ENCODE data around the gene RAB34.
A peak's percentile ranks its signal among the peaks of the same experiment; 100 is the strongest.

Gene RAB34, protein sequence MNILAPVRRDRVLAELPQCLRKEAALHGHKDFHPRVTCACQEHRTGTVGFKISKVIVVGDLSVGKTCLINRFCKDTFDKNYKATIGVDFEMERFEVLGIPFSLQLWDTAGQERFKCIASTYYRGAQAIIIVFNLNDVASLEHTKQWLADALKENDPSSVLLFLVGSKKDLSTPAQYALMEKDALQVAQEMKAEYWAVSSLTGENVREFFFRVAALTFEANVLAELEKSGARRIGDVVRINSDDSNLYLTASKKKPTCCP

DNA sequence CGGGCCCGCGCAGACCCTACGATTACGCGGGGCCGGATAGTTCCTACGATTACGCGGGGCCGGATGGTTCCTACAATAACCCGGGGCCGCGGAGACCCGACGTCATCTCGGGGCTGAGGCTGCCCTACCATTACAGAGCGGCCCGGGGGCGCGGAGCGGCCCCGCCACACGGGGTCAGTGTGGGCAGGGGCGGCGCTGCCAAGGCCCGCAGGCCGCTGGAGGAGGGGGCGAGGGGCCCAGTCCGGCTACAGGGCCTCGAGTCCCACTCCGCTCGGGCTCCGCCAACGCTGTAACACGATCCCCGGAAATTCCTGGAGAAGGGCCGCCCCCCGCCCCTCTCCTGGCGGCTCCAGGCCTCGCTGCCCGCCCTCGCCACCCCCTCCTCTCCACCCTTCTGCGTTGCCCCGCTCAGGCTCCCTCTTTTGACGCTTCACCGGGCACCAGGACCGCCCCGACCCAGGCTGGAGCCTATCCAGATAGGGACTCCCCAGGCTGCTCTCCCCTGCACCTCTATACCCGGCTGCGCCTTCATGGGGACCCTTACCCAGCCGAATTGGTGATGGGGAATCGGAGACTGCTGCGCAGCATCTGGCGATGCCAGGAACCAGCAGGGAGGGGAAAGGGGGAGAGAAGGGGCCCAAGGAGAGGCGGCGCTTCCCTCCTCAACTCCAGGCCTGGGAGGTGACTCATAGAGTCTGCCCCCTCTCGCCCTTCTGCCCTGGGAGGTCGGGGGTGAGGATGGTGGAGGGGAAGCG is at the start of gene RAB34:
Gene RAB34 (minus strand): TSS at position 291 of the 755 bp plus-strand sequence. CDS start 602 bp downstream, outside the sequence.
- DNase-seq: no peak

DNA sequence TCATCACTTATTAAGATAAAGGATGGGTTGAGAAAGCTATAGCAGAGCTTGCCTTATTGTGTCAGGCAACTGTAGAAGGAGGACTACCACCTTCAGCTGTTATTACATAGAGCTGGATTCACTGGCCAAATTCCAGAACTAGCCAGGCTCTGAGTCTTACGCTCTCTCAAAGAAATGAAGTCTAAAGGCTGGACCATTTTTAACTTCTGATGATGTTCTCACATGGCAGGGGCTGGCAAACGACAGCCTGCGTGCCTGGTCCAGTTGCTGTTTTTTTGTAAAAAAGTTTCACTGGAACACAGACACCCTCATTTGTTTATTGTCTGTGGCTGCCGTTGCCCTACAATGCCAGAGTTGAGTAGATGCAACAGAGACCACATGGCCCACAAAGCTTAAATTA is 47.4 kb upstream of the RAB34 start:
- DNase-seq: no peak

DNA sequence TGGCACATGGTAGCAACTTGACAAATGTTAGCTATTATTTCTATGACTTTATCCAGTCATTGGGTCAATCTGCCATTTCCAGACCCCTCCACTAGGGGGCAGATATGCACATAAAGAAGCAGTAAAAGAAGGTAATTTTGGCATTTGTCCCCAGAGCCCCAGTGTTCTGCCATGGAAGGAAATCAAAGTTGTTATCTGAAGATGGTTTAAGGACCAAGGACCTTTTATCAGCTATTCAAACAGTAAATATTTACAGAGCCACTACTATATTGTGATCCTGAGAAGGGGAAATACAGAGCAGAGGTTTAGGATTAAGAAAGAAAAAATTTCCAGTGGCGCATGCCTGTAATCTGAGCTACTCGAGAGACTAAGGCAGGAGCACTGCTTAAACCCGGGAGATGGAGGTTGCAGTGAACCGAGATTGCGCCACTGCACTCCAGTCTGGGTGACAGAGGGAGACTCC is 46.2 kb upstream of the RAB34 start:
- peak; percentile 81 for DNase-seq

DNA sequence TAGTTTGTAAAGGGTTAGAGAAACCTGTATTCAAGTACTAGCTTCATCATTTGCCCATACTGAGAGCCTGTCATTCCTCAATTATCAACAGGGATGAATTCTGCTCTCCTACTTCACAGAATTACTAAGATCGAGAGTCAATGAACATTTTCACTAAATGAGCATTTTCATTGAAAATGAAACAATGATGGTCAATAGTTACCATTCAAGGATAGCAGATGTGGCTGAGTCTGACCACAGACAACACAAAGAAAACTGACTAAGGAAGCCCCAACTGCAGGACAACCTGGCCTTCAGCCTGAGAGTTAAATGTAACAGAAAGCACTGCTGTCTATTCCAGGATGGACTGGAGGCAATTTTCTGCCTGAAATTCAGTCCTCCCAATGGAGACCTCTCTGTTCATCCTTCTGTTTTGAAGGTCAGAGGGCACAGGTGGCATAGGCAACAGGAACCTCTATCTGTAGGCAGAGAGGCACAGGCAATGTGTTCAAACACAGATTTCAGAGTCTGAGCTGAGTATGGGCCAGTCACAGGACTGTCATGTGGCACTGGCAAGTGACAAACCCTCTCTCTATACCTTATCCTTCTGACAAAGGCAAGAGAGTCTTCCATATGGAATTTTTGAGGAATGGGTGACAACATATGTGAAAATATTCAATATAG is 45.6 kb upstream of the RAB34 start:
- DNase-seq: no peak

DNA sequence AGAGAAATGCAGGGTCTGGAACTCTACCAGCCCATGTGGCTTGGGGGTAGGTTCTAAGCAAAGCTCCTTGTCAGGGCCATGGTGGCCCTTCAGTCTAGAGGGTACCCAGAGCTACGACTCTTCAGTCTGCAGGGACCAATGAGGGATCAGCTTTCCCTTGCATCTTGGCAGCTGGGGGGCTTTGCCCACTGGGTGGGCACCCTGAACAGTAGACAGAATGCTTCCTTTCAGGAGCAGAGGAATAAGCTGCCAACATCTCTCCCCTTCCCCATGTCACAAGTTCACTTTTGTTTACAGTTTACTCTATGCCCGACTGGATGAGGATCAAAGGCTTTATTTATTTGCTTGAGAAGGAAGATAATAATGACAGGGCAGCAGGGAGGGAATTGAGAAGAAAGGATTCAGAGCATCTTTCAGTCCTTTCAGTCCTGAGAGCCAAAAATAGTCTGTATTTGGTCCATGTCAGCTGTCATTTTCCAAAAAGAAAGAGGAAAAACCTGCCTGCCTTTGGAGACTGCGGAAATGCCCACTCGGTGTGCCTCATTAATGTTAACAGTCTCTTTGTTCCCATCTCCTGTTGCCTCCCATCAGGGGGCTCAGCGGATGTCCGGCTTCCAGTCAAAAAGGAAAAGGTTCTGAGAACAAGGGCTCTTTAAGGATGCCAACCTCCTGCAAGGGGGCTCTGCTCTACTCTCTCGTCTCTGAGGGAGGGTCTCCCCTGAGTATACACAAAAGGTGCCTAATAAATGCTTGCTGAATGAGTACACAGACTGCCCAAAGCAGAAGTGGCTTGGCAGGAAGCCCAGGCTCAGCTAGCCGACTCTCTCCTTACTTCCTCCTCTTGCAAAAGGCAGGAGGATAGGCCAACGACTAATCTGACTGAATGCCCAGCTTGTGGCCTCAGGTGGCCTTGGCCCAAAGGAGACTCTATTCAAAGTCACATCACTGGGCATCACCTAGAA is 43.2 kb upstream of the RAB34 start:
- DNase-seq: no peak

DNA sequence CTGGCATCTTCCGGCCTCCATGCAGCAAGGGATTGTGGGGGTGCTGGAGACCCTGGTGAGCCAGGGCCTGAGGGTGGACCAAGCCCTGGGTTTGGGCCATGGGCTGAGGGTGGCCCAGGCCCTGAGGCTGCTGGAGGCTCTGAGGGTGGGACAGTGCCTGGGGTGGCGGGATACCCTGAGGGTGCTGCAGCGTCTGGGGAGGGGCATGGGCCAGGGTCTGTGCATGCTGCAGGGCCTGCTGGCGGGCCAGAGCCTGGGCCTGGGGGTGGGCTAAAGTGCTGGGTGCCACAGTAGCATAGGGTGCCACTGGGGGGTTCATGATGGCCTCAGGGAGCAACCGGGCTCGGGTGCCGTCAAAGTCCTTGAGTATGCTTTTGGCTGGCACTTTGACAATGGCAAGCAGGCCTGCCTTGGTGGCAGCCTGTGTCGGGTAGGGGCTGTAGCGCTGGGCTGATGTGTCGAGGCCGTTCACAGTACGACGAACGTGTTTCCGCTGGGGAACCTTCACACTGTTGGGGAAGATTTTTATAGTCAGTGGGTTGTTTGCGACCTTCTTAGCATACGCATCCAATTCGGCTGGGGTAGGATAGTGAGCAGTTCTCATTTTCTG is 41.7 kb upstream of the RAB34 start:
- DNase-seq: no peak

DNA sequence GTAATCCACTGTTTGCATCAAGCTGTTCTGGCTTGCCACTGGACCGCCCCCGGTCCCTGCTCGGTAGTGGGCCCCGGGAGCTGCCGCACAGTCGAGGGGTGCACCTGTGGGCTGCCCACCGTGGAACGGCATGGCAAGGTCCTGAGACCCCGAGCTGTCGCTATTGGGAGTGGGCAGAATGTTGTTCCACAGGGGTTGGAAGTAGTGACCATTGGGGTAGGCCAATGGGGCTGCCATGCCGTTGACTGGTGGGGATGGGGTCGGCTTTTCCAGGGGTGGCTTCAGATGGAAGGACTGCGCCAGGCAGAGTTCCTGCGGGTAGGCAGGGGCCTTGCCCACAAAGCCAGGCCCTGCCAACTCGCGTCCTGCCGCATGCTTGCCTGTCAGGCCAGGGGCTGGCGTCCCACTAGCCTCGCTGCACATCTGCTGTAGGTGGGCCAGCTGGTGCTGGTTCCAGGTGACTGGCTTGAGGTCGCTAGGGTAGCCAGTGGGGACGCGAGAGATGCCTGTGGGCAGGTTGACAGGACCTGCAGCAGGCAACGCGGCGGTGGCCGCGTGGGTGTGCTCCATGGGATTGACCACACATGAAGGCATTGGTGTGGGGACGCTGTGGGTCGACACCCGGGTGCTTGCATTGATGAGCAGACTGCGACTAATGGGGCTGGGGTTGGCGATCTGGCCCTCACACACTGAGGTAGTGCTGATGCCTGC is 40.9 kb upstream of the RAB34 start:
- DNase-seq: no peak

DNA sequence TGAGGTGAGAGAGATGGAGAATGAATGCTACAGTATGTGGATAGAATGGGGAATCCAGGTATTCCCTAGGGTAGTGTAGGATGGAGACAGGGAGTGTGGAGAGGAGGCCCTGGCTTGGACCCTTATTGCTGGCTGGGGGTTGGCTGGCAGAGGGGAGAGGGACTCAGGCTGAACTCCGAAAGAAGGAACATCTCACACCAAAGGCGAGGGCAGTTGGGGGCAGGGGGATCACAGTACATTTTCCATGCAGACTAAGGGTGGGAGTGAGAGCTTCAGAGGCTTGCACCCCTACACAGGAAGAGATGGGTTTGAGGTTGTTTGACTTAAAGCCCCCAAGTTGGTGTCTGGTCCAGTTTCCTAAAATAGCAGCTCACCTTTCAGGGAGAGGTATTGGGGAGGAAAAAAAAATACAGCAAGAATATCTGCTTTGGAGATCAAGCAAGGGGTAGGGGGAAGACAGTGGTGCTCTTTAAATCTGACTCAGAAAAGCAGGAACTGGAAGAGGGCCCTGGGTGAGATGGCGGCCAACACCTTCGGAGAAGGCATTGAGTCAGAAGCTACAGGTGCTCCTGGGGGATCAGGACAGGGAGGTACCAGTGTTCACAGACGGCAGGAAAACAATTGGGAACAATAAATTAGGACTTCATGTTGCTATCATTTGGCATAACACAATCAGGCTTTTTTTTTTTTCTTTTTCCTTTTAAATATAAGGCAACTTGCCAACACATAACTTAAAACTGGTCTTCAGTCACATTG is 38.6 kb upstream of the RAB34 start:
- DNase-seq: no peak

DNA sequence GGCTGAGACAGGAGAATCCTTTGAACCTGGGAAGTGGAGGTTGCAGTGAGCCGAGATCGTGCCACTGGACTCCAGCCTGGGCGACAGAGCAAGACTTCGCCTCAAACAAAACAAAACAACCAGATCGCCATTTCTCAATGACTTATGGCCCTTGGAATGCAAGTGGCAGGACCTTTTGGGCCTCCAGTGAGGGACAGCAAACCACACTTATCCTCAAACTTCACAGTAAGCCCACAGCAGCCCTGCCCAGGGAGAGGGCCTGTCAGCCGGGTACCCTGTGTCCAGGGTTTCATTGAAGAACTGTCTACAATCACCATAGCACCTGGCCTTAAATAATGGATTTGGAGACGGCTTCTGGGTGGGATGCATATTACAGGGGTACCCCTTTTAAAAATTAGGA is 37.8 kb upstream of the RAB34 start:
- DNase-seq: no peak

DNA sequence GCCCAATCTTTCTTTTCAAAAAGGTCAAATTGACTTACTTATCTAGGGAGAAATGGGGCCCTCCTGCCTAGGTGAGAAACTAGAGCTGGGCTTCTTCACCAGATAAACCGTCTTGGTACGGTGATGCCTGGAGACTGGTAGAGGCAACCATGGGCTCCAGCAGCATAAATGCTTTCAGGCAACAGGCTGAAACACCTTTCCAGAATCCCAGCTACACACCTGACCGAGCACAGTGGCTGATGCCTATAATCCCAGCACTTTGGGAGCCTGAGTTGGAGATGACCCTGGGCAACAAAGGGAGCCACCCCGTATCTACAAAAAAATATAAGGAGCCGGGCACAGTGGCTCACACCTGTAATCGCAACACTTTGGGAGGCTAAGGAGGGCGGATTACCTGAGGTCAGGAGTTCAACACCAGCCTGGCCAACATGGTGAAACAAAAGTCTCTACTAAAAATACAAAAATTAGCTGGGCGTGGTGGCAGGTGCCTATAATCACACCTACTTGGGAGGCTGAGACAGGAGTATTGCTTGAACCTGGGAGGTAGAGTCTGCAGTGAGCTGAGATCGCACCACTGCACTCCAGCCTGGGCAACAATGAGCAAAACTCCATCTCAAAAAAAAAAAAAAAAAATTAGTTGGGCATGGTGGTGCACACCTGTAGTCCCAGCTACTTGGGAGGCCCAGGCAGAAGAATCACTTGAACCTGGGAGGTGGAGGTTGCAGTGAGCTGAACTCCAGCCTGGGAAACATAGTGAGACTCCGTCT is 34.1 kb upstream of the RAB34 start:
- DNase-seq: no peak

DNA sequence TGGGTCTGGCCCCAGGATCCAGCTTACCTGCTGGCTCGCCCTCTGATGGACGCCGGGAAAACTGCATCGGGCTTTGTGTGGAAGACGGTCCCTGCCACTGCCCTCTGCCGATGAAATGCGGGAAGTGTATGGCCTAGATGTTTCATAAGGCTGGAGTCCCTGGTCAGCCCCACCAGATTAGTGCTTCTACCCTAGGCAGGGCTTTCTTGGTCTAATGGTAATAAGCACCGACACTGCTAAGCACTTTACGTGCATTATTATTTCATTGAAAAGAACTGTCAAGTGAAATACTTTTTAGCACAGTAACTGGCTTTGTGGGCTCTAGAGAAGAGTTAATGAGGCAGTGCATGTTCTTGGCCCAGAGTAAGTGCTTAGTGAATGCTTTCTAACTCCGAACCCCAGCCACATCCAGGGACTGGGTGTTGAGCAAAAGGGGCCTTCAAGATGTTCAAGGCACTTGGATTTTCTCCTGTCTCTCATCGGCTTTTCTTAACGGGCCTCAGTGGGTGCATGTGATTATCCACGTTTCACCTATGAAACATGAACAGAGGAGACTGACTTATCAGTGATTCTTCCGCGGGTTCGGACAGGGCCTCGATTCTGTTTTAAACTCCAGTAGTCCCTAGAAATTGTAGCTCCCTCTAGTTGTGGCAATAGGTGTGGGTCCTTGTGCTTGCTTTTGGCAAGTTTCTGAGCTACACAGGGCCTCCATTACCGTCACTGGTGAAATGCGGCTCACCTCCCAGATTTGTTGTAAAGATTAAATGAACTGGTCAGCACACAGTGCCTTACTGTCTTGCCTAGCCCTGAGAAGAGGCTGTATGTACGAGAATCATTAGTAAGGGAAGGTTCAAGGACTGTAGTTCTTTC is 32.7 kb upstream of the RAB34 start:
- peak; percentile 88 for DNase-seq

DNA sequence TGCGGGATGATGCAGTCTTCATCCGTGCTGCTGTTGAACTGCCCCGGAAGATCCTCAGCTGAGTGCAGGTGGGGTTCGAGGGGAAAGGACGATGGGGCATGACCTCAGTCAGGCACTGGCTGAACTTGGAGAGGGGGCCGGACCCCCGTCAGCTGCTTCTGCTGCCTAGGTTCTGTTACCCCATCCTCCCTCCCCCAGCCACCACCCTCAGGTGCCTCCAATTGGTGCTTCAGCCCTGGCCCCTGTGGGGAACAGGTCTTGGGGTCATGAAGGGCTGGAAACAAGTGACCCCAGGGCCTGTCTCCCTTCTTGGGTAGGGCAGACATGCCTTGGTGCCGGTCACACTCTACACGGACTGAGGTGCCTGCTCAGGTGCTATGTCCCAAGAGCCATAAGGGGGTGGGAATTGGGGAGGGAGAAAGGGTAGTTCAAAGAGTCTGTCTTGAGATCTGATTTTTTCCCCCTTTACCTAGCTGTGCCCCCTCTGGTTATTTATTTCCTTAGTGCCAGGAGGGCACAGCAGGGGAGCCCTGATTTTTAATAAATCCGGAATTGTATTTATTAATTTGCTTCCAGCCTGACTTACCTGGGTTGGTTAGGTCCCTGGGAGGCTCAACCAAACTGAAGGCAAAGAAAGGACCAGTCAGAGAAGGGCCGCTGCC is 32.0 kb upstream of the RAB34 start:
- DNase-seq: no peak

DNA sequence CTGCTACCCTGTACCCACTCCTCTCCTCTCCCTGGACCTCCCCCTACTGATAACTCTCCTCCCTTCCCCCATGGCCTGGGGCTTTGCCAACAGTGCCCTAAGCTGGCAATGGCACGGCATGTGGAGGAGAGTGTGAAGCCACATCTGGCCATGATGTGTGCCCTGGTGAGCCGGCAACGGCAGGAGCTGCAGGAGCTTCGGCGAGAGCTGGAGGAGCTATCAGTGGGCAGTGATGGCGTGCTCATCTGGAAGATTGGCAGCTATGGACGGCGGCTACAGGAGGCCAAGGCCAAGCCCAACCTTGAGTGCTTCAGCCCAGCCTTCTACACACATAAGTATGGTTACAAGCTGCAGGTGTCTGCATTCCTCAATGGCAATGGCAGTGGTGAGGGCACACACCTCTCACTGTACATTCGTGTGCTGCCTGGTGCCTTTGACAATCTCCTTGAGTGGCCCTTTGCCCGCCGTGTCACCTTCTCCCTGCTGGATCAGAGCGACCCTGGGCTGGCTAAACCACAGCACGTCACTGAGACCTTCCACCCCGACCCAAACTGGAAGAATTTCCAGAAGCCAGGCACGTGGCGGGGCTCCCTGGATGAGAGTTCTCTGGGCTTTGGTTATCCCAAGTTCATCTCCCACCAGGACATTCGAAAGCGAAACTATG is 31.3 kb upstream of the RAB34 start:
- DNase-seq: no peak

DNA sequence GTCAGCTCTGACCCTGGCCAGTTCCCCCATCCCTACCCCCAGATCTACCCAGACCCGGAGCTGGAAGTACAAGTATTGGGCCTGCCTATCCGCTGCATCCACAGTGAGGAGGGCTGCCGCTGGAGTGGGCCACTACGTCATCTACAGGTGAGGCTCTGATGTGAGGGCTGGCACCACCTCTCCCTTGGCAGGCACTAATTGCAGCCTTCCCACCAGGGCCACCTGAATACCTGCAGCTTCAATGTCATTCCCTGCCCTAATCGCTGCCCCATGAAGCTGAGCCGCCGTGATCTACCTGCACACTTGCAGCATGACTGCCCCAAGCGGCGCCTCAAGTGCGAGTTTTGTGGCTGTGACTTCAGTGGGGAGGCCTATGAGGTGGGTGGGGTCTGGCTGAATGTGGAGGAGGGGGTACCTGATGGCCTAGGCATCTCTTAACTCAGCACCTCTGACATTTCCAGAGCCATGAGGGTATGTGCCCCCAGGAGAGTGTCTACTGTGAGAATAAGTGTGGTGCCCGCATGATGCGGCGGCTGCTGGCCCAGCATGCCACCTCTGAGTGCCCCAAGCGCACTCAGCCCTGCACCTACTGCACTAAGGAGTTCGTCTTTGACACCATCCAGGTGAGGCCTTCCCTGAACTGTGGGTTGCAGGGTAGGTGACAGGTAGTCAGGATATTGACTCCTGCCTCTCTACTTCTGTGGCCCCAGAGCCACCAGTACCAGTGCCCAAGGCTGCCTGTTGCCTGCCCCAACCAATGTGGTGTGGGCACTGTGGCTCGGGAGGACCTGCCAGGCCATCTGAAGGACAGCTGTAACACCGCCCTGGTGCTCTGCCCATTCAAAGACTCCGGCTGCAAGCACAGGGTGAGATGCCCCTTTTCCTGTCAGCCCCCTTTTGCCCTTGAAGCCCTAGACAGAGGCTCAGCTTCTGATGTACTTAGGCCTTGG is 30.4 kb upstream of the RAB34 start:
- DNase-seq: no peak

DNA sequence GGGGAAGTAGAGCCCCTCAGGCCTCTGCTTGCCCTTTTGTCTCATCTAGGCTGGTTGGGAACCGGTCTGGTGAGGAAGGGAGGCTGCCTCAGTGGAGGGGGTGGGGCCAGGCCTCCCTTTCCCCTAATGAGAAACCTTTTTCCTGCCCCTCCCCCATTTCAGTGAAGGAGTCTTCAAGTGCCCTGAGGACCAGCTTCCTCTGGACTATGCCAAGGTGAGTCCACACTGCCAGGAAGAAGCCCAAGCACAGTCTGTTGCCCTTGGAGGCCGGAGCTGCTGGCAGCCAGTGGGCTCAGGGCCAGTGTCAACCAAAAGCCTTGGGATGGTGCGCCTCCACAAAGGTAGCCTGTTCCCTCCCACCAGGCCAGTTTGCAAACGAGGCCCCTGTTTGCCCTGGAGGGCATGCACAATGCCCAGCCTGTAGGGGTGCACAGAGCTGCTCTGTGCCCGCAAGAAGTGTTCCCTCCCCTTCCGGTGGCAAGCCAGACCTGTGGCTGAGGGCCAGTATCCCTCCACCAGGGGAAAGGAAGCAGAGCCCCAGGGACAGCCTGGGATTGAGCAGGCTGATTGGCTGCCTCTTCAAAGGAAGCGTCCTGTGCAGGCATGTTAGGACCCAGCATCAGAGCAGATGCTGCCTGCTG is 29.5 kb upstream of the RAB34 start:
- DNase-seq: no peak

DNA sequence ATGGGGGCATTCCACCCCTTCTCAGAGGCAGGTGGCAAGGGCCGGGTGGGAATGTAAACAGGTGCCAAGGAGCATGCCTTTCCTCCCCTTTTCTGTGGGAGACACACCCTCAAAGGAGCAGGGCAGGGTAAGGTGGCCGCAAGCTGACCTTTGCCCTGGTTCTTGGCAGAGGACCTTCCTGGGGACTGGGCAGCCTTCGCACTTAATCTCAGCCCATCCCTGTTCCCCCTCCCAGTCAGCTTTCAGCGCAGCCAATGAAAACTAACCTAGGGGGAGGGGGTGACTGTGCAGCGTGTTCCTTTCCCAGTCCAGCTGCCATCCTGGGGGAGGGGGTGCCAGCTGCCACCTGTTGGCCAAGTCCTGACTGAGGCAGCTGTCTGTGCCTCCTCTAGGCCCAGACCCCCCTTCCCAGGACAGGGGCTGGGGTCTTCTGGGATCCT is 29.0 kb upstream of the RAB34 start:
- DNase-seq: no peak

Data from activated CD8-positive, alpha-beta memory T cell treated with anti-CD3 and anti-CD28 coated beads, Interleukin-2, amount 50 U/mL, for 4 hours (primary cell).